HEK293 (cell line): ENCODE data around the gene ASF1A.

Experiments
- CTCF ChIP-seq: fragments of 450-650 bp; formaldehyde crosslinking; IDR thresholded peaks from 2 replicates; pipeline ENCODE4 v1.5.1; 2016; ENCODE audit warnings: missing biosample characterization, missing genetic modification characterization
- SCRT2 ChIP-seq: fragments of 450-650 bp; formaldehyde crosslinking; IDR thresholded peaks from 2 replicates; pipeline ENCODE4 v1.5.1; 2016; ENCODE audit warnings: missing biosample characterization, missing genetic modification characterization
- WT1 ChIP-seq: fragments of 450-650 bp; formaldehyde crosslinking; IDR thresholded peaks from 2 replicates; pipeline ENCODE4 v1.5.1; 2016; ENCODE audit warnings: missing biosample characterization, missing genetic modification characterization
- ZBTB7A ChIP-seq: fragments of 450-650 bp; formaldehyde crosslinking; IDR thresholded peaks from 2 replicates; pipeline ENCODE4 v1.5.1; 2016; ENCODE audit warnings: low read depth, missing biosample characterization, missing genetic modification characterization
- ZNF155 ChIP-seq: fragments of 450-650 bp; formaldehyde crosslinking; IDR thresholded peaks from 2 replicates; pipeline ENCODE4 v1.5.1; 2016; ENCODE audit warnings: missing biosample characterization, missing genetic modification characterization
- ZNF16 ChIP-seq: fragments of 450-650 bp; formaldehyde crosslinking; IDR thresholded peaks from 2 replicates; pipeline ENCODE4 v1.5.1; 2016; ENCODE audit warnings: low read depth, missing biosample characterization, missing genetic modification characterization
- ZNF24 ChIP-seq: fragments of 450-650 bp; formaldehyde crosslinking; IDR thresholded peaks from 2 replicates; pipeline ENCODE4 v1.5.1; 2016; ENCODE audit warnings: missing biosample characterization, missing genetic modification characterization
- ZNF274 ChIP-seq, 2 experiments: fragments of 200-500 bp in 1 of 2; fragments of 450-650 bp in 1 of 2; sonication (Bioruptor generic) in 1 of 2; formaldehyde crosslinking in 1 of 2; IDR thresholded peaks; 2 replicates each; pipeline versions ENCODE4 v1.5.1 to v1.6.1; 2014 to 2016; ENCODE audit warnings: borderline replicate concordance in 1 of 2, inconsistent platforms in 1 of 2, low read length in 1 of 2, missing biosample characterization in 1 of 2, missing genetic modification characterization in 1 of 2
- ZNF280C ChIP-seq: fragments of 450-650 bp; formaldehyde crosslinking; IDR thresholded peaks from 2 replicates; pipeline ENCODE4 v1.5.1; 2016; ENCODE audit warnings: missing biosample characterization, missing genetic modification characterization
- ZNF544 ChIP-seq: fragments of 450-650 bp; formaldehyde crosslinking; IDR thresholded peaks from 2 replicates; pipeline ENCODE4 v1.5.0; 2017; ENCODE audit warnings: missing biosample characterization, missing genetic modification characterization
- ZNF571 ChIP-seq: fragments of 450-650 bp; formaldehyde crosslinking; IDR thresholded peaks from 2 replicates; pipeline ENCODE4 v1.5.0; 2017; ENCODE audit warnings: missing biosample characterization, missing genetic modification characterization
- ZNF76 ChIP-seq: fragments of 450-650 bp; formaldehyde crosslinking; IDR thresholded peaks from 2 replicates; pipeline ENCODE4; 2016; ENCODE audit warnings: low read depth, missing biosample characterization, missing genetic modification characterization, borderline replicate concordance
- ZNF830 ChIP-seq: fragments of 450-650 bp; IDR thresholded peaks from 2 replicates; pipeline ENCODE4 v1.5.0; 2018; ENCODE audit warnings: missing biosample characterization, missing genetic modification characterization, low read depth, mild to moderate bottlenecking, moderate library complexity
- TF ChIP-seq, protein P1 (sequence below): fragments of 450-650 bp; formaldehyde crosslinking; IDR thresholded peaks from 2 replicates; pipeline ENCODE4 v1.5.1; 2016; ENCODE audit warnings: missing biosample characterization, missing genetic modification characterization, low read depth

GRCh38 chr6:118876198-118876597 is 17.8 kb upstream of the ASF1A start:
- TF ChIP-seq ZNF830: no peak
- no peak for TF ChIP-seq ZNF544 (tag by site-specific recombination)
- no peak for TF ChIP-seq CTCF
- TF ChIP-seq ZNF24 (tag by site-specific recombination): no peak
- TF ChIP-seq ZNF571 (tag by site-specific recombination): no peak
- TF ChIP-seq ZBTB7A (tag by site-specific recombination): no peak
- TF ChIP-seq ZNF280C (tag by site-specific recombination): no peak
- TF ChIP-seq ZNF16 (tag by site-specific recombination): no peak
- TF ChIP-seq, protein P1, sequence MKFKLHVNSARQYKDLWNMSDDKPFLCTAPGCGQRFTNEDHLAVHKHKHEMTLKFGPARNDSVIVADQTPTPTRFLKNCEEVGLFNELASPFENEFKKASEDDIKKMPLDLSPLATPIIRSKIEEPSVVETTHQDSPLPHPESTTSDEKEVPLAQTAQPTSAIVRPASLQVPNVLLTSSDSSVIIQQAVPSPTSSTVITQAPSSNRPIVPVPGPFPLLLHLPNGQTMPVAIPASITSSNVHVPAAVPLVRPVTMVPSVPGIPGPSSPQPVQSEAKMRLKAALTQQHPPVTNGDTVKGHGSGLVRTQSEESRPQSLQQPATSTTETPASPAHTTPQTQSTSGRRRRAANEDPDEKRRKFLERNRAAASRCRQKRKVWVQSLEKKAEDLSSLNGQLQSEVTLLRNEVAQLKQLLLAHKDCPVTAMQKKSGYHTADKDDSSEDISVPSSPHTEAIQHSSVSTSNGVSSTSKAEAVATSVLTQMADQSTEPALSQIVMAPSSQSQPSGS (tag by site-specific recombination): no peak
- TF ChIP-seq ZNF274 (IDR thresholded peaks at IDR 0.05; ENCODE audit: low read length): no peak
- no peak for TF ChIP-seq ZNF274 (tag by site-specific recombination; IDR thresholded peaks at IDR 0.05; ENCODE audit: borderline replicate concordance)
- TF ChIP-seq ZNF155 (tag by site-specific recombination): no peak
- TF ChIP-seq SCRT2 (tag by site-specific recombination): no peak
- no peak for TF ChIP-seq ZNF76 (tag by site-specific recombination)
- TF ChIP-seq WT1 (tag by site-specific recombination): no peak
